NCI-H1105 treated with DMSO at 0.1 percent for 48 hours (cell line): ENCODE measurements around the gene GPR34.

Experiments used
- DNase-seq: peaks from one replicate; lab custom pipeline; 2025; lab: John Stamatoyannopoulos, UW

Gene GPR34

DNA sequence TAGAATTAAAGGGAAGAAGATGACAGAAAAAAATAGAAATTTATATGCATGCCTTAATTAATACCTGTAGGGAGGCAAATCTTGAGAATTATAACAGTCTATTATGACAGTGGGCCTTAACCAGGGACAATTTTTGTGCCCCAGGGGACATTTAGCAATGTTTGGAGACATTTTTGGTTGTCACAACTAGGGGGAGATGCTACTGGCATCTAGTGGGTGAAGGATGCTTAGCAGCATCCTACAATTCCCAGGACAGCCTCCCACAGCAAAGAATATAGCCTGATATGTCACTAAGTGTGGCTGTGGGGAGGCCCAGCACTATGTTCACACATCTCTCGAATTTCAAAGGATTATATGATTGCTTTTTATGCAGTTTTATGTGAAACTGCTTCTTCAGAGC is 45.8 kb downstream of the GPR34 start:
- DNase-seq: peak; percentile 2

DNA sequence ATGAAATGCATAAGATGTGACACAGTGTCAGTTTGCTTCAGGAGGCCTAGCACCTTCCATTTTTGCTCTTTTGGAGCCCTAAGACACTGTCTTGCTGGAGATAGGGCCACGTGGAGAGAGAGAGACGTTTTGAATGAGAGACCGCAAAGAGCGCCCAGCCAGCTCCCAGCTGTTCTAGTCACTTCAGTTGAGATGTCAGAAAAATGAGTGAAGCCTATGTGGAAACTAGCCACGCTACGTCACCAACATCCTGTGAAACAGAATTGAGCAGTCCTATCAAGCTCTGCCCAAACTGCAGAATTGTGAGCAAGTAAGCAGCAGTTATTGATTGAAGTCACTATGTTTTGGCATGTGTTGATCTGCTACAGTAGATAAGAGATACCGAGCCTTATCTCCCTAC is 48.3 kb downstream of the GPR34 start:
- no peak for DNase-seq

DNA sequence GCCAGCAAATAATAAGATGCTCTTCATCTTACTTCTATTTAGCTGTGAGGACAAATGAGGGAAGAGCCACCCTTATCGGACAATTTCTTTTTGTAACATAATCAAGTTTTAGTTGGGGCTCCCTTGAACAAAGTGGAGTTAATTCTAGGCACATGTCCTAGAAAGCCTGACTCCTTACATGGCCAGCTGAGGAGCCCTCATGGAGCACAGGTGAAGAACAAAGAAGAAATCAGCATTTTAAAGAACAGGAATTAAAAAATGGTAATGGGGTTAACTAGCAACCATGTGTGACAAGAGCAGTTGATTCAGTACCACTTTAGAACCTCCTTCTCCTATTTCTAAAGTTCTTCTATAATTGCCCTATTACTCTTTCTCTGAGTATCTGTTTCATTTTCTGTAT is 51.1 kb downstream of the GPR34 start:
- no peak for DNase-seq
